HCT116 (cell line): ENCODE measurements around the gene GPAM. TPM values are rescaled to one million over a fixed set of nuclear protein-coding genes. Genes with fewer than 3 reads are reported as not detected.

Source experiments
- ATAC-seq: fragments of 200-7000 bp; cut with Tn5 transposase; 2 replicates; pipeline ENCODE4 v1.9.1; 2020; ENCODE audit warnings: mild to moderate bottlenecking, moderate library complexity
- BruUV-seq: library from RNA; stranded (reverse); fragments of 400-500 nt; replicated peaks from 2 replicates; lab custom pipeline; 2021; lab: Mats Ljungman, UMichigan
- CTCF ChIA-PET: fragments of 300-600 bp; sonication (Branson Sonifier 250); formaldehyde crosslinking; loops from one replicate; lab custom pipeline; 2021; ENCODE audit warnings: antibody characterized with exemption; lab: Charles Lee
- POLR2A ChIA-PET: fragments of 300-600, 350-600 bp; sonication (Branson Sonifier 250); formaldehyde crosslinking; loops from one replicate; lab custom pipeline; 2021; ENCODE audit warnings: antibody characterized with exemption; lab: Charles Lee
- RAD21 ChIA-PET, 2 experiments: fragments of 300-600 bp; sonication (Branson Sonifier 250); formaldehyde crosslinking; loops; one replicate each; lab custom pipeline; 2023; ENCODE audit warnings: low total read pairs in 2 of 2; ENCODE audit not compliant: uncharacterized antibody in 2 of 2, unreplicated experiment in 2 of 2, low non-redundant PET in 1 of 2; lab: Charles Lee
- DNase-seq: peaks from one replicate; pipeline ENCODE4 v3.0.0-alpha.2; 2010; ENCODE audit warnings: low read depth, low spot score
- H2AFZ ChIP-seq: fragments of 200-600 bp; shearing (Covaris generic), sonication (generic); 2 replicates; pipeline ENCODE4 v1.6.1; 2017; ENCODE audit warnings: low read depth, mixed run types, mixed read lengths, antibody characterized with exemption, low read length; ENCODE audit not compliant: poor library complexity, severe bottlenecking
- H3K27ac ChIP-seq: 2 replicates; pipeline ENCODE4 v1.5.1; 2012; ENCODE audit warnings: low read depth, low read length
- H3K27me3 ChIP-seq: fragments of 200-600 bp; sonication (generic); 2 replicates; pipeline ENCODE4 v1.6.1; 2016; ENCODE audit warnings: mixed run types, low read length, mixed read lengths; ENCODE audit not compliant: insufficient read depth
- H3K36me3 ChIP-seq, 2 experiments: fragments of 200-500 bp in 1 of 2; fragments of 200-600 bp in 1 of 2; sonication (Bioruptor generic) in 1 of 2; sonication (generic) in 1 of 2; 2 replicates each; pipeline versions ENCODE4 v1.5.1 to v1.6.1; 2014 to 2016; ENCODE audit warnings: low read length in 2 of 2, inconsistent platforms in 1 of 2, mixed read lengths in 1 of 2, mixed run types in 1 of 2; ENCODE audit not compliant: insufficient read depth in 2 of 2, control insufficient read depth in 1 of 2
- H3K4me1 ChIP-seq, 2 experiments: fragments of 200-600 bp in 1 of 2; sonication (generic) in 1 of 2; 2 replicates each; pipeline versions ENCODE4 v1.5.1 to v1.6.1; 2012 to 2017; ENCODE audit warnings: low read length in 2 of 2, inconsistent platforms in 1 of 2, mild to moderate bottlenecking in 1 of 2, mixed read lengths in 1 of 2, mixed run types in 1 of 2, moderate library complexity in 1 of 2; ENCODE audit not compliant: insufficient read depth in 2 of 2, control insufficient read depth in 1 of 2
- H3K4me2 ChIP-seq: fragments of 200-600 bp; sonication (generic); 2 replicates; pipeline ENCODE4 v1.6.1; 2017; ENCODE audit warnings: mixed run types, low read length, mixed read lengths
- H3K4me3 ChIP-seq, 2 experiments: fragments of 200-600 bp in 1 of 2; sonication (generic) in 1 of 2; replicated peaks in 1 of 2; 2 replicates each; pipeline ENCODE4 v1.5.1; 2011 to 2016; ENCODE audit warnings: low read length in 2 of 2, control low read depth in 1 of 2, low read depth in 1 of 2, mild to moderate bottlenecking in 1 of 2, mixed read lengths in 1 of 2, mixed run types in 1 of 2
- H3K79me2 ChIP-seq: fragments of 200-600 bp; sonication (generic); 2 replicates; pipeline ENCODE4 v1.6.1; 2017; ENCODE audit warnings: mild to moderate bottlenecking, mixed run types, low read length, moderate library complexity, mixed read lengths; ENCODE audit not compliant: insufficient read depth
- H3K9ac ChIP-seq: fragments of 200-600 bp; sonication (generic); 2 replicates; pipeline ENCODE4 v1.6.1; 2016; ENCODE audit warnings: low read length, mixed read lengths
- H3K9me2 ChIP-seq: fragments of 200-600 bp; sonication (generic), shearing (Covaris generic); 2 replicates; pipeline ENCODE4 v1.6.1; 2017; ENCODE audit warnings: mixed run types, mild to moderate bottlenecking, moderate library complexity; ENCODE audit not compliant: insufficient read depth
- H3K9me3 ChIP-seq, 2 experiments: fragments of 200-500 bp in 1 of 2; fragments of 200-600 bp in 1 of 2; sonication (Bioruptor generic) in 1 of 2; sonication (generic) in 1 of 2; 2 replicates each; pipeline ENCODE4 v1.6.1; 2014 to 2017; ENCODE audit warnings: low read length in 2 of 2, mixed read lengths in 2 of 2, inconsistent platforms in 1 of 2, low read depth in 1 of 2, mild to moderate bottlenecking in 1 of 2, mixed run types in 1 of 2, moderate library complexity in 1 of 2; ENCODE audit not compliant: control insufficient read depth in 1 of 2, insufficient read depth in 1 of 2
- H4K20me1 ChIP-seq: fragments of 200-600 bp; sonication (generic), shearing (Covaris generic); 2 replicates; pipeline ENCODE4 v1.6.1; 2017; ENCODE audit warnings: mixed run types, mild to moderate bottlenecking, moderate library complexity; ENCODE audit not compliant: insufficient read depth
- CBX3 ChIP-seq: IDR thresholded peaks from 2 replicates; pipeline ENCODE4 v1.6.1; 2012; ENCODE audit warnings: low read depth
- CEBPB ChIP-seq: IDR thresholded peaks from 2 replicates; pipeline ENCODE4 v1.6.1; 2012; ENCODE audit warnings: low read depth
- CTCF ChIP-seq, 3 experiments: fragments of 200-600 bp in 1 of 3; sonication (generic) in 1 of 3; IDR thresholded peaks in 2 of 3; conservative IDR thresholded peaks in 1 of 3; 2 replicates each; pipeline ENCODE4 v1.5.1; 2012 to 2017; ENCODE audit warnings: low read depth in 2 of 3, low read length in 2 of 3, antibody characterized with exemption in 1 of 3, borderline replicate concordance in 1 of 3, control low read depth in 1 of 3, mild to moderate bottlenecking in 1 of 3, mixed read lengths in 1 of 3, mixed run types in 1 of 3, moderate library complexity in 1 of 3; ENCODE audit not compliant: insufficient read depth in 1 of 3
- EZH2 ChIP-seq: fragments of 200-600 bp; sonication (generic); IDR thresholded peaks from 2 replicates; pipeline ENCODE4 v1.6.1; 2017; ENCODE audit warnings: antibody characterized with exemption, mixed run types
- EZH2phosphoT487 ChIP-seq: fragments of 200-600 bp; IDR thresholded peaks from 2 replicates; pipeline ENCODE4 v1.6.1; 2018; ENCODE audit warnings: antibody characterized with exemption, borderline replicate concordance
- FOSL1 ChIP-seq: IDR thresholded peaks from 2 replicates; pipeline ENCODE4 v1.6.1; 2012; ENCODE audit warnings: low read depth
- JUND ChIP-seq: IDR thresholded peaks from 2 replicates; pipeline ENCODE4 v1.6.1; 2012
- MAX ChIP-seq: IDR thresholded peaks from 2 replicates; pipeline ENCODE4 v1.6.1; 2012
- POLR2A ChIP-seq: IDR thresholded peaks from 2 replicates; pipeline ENCODE4 v1.7.0; 2011; ENCODE audit warnings: borderline replicate concordance; ENCODE audit not compliant: insufficient read depth, insufficient read length; ENCODE audit errors: extremely low read depth
- POLR2AphosphoS5 ChIP-seq: IDR thresholded peaks from 2 replicates; pipeline ENCODE4 v1.6.1; 2011; ENCODE audit warnings: mild to moderate bottlenecking, low read depth, low read length, moderate library complexity
- REST ChIP-seq: IDR thresholded peaks from 2 replicates; pipeline ENCODE4 v1.6.1; 2012; ENCODE audit warnings: low read depth
- SIN3A ChIP-seq: IDR thresholded peaks from 2 replicates; pipeline ENCODE4 v1.6.1; 2012; ENCODE audit warnings: low read depth
- SP1 ChIP-seq: IDR thresholded peaks from 2 replicates; pipeline ENCODE4 v1.6.1; 2012; ENCODE audit warnings: low read depth
- SRF ChIP-seq: IDR thresholded peaks from 2 replicates; pipeline ENCODE4 v1.6.1; 2012; ENCODE audit warnings: low read depth
- TCF7L2 ChIP-seq: IDR thresholded peaks from 2 replicates; pipeline ENCODE4 v1.7.0; 2011; ENCODE audit warnings: borderline replicate concordance, inconsistent platforms; ENCODE audit not compliant: insufficient read depth, insufficient read length; ENCODE audit errors: extremely low read depth
- YY1 ChIP-seq: IDR thresholded peaks from 2 replicates; pipeline ENCODE4 v1.6.1; 2011; ENCODE audit warnings: low read length, low read depth, moderate library complexity, mild to moderate bottlenecking; ENCODE audit not compliant: insufficient replicate concordance; ENCODE audit errors: extremely low read depth
- ZBTB33 ChIP-seq: IDR thresholded peaks from 2 replicates; pipeline ENCODE4 v1.6.1; 2011; ENCODE audit warnings: mild to moderate bottlenecking, low read length, moderate library complexity; ENCODE audit not compliant: insufficient replicate concordance; ENCODE audit errors: extremely low read depth
- ZNF274 ChIP-seq: fragments of 200-500 bp; sonication (Bioruptor generic); IDR thresholded peaks from 2 replicates; pipeline ENCODE4 v1.6.1; 2014; ENCODE audit warnings: mild to moderate bottlenecking, low read depth, low read length, inconsistent platforms
- intact Hi-C: fragments of 100-400 bp; cut with micrococcal nuclease; formaldehyde crosslinking; loops from 2 replicates; pipeline ENCODE4 v1.10.0; 2022
- total RNA-seq: library from RNA; stranded (reverse); gene quantifications from one replicate; pipeline ENCODE4 v1.2.1, GENCODE V29; 2021; ENCODE audit not compliant: unreplicated experiment

GPAM gene
- total RNA-seq, 1 experiment from 2014 or later, result 19.3 TPM

- Histone ChIP-seq H3K9me3 (no peaks in the 10 kb centered on the region), H3K9ac (no peak overlapping the region), H2AFZ (no peak overlapping the region), H3K27me3 (no peaks in the 10 kb centered on the region), H4K20me1 (no peaks in the 10 kb centered on the region), H3K9me2 (no peaks in the 10 kb centered on the region), H3K79me2 (no peaks in the 10 kb centered on the region), H3K4me1 (no peaks in the 10 kb centered on the region), H3K4me2 (no peak overlapping the region), H3K27ac (no peak overlapping the region), H3K4me3 (no peak overlapping the region), H3K36me3 (peaks cover 5 to 25% of the 10 kb centered on the region in 2 experiments; a peak in 3 of 4 replicates)
- ATAC-seq (no peak), DNase-seq (no peak)
- ChIA-PET CTCF (interaction anchor here (2.0 to 2.4 kb wide), 2 partner anchors 11 to 14 kb away, joined by 7 to 10 read pairs; no protein-coding TSS in a partner anchor), POLR2A (no interaction called here), RAD21 (no interaction called here)
- no TSS peak for BruUV-seq
- intact Hi-C loops, result no loop called here
- TF ChIP-seq ZBTB33, result no peak
- TF ChIP-seq CTCF (IDR thresholded peaks at IDR 0.05 in 2 of 3, conservative IDR thresholded peaks at IDR 0.05 in 1 of 3; ENCODE audit: borderline replicate concordance in 1 of 3, insufficient read depth in 1 of 3, low read depth in 2 of 3, low read length in 2 of 3), result no peak
- TF ChIP-seq JUND, result no peak
- TF ChIP-seq REST, result no peak
- TF ChIP-seq SRF, result no peak
- no peak for TF ChIP-seq SP1
- no peak for TF ChIP-seq POLR2A
- TF ChIP-seq ZNF274, result no peak
- TF ChIP-seq POLR2AphosphoS5, result no peak
- TF ChIP-seq CEBPB, result no peak
- no peak for TF ChIP-seq CBX3
- no peak for TF ChIP-seq MAX
- no peak for TF ChIP-seq TCF7L2
- TF ChIP-seq YY1, result no peak
- TF ChIP-seq SIN3A, result no peak
- TF ChIP-seq EZH2phosphoT487, result no peak
- no peak for TF ChIP-seq EZH2
- no peak for TF ChIP-seq FOSL1
These were observed 32.0 kb downstream of the GPAM start for GRCh38 chr10:112151524-112152039.
